T47D (cell line): ENCODE measurements around the gene BTBD9.

Experiments used
- DNase-seq, 2 experiments: peaks; one replicate each; pipeline versions ENCODE4 v3.0.0 to v3.0.0-alpha.2; 2011 to 2012; ENCODE audit warnings: low read depth in 1 of 2, low spot score in 1 of 2
- JUND ChIP-seq: IDR thresholded peaks from 2 replicates; pipeline ENCODE4 v1.6.1; 2012; ENCODE audit warnings: low read depth
- in situ Hi-C: cut with HindIII; loops from 2 replicates; pipeline ENCODE4 v1.10.0; 2016; ENCODE audit warnings: low sequenced_read_pairs, low pct_unique_long_range_greater_than_20kb

The BTBD9 gene

DNA sequence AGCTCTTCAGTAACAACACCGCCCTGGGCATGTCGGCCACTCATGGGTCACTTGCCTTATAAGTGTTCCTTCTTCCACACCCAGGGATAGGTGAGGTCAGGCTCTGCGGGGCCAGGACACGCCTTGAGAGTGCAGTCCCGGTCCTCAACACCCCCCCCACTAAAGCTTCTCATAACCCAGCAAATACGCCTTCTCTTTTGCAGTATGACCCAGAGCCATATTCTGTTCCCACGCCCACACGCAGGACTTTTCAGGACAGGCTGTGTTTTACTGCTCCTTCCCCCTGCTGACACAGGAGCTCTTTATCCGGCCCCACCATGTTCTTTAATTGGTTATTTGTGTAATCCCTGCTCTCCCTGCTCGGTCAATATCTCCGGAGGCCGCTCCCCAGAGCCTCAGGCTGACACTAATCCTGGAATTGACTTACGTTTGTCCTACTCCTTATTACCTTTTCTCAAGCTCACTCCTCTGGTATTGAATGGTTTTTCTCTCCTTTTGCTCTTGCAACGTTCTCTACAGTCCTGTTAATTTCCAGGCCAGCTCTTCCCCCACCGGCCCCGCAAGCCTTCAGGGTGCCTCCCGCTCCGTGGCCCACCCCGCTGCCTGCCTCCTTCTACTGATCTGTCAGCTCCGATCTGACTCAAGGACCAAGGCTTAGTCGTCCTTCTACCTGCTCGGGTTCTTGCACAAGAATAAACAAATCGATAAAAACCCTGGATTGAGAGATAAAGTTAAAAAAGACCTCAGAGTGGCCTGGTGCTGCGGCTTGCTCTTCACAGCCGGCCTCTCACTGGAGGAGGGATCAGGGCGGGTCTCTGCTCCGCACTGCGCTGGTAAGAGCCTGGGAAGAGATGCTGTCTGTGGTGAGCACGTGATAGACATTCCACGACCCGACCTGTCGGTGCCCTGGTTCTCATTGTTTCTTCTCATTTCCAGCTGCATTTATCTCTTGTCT lies 462.7 kb downstream of the BTBD9 start:
- DNase-seq = peak; percentile 41 to 82
- in situ Hi-C loops = no loop called here
- no peak for TF ChIP-seq JUND

DNA sequence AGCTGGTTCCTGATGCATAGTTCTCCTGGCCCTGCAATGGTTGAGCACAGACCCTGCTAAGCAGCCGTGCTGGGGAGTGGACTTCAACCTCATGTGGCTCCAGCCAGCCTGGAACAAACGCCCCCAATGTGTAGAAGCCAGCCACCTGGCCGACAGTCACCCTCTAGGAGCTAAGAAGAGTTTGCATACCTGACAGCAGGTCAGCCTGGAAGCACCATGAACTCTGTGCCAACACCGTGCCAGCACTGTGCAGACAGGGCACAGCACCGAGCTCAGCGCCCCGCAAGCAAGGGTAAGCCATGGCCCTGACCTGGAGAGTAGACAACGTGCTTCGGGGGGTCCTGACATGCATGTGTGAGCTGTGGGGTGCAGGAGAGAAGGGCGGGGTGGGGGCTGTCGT lies 463.9 kb downstream of the BTBD9 start:
- in situ Hi-C loops = no loop called here
- no peak for TF ChIP-seq JUND
- DNase-seq = no peak

DNA sequence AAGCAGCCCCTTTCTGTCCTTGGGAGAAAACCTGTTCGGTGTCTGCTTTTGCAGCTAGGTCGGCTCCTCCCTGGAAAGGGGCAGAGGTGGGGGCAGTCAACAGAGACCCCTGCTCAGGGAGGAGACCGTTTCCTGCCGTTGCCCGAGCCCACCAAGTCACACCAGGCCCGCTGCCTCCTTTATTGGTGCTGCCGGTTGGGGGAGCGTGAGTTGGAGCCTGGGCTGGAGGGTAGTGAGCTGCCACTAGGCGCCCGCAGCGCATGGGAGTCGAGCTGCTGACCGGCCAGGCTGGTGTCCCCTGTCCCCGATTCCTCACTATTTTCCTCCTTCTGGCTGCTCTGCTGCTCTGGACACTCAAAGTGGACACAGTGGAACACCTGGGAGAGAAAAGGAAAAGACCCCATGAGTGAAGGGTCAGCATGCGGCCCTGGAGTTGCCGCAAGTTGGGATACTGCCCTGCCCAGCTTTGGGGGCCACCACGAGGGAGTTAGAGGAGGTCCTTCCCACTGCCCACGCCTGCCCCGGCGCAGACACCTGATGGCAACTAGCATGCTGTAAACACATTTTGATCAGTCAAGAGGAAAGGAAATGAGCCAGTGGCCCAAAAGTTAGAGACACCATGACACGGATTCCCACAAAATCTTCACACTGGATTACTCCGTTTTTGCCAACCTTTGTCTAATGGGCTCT lies 464.8 kb downstream of the BTBD9 start:
- TF ChIP-seq JUND = no peak
- no peak for DNase-seq
- in situ Hi-C loops = no loop called here

DNA sequence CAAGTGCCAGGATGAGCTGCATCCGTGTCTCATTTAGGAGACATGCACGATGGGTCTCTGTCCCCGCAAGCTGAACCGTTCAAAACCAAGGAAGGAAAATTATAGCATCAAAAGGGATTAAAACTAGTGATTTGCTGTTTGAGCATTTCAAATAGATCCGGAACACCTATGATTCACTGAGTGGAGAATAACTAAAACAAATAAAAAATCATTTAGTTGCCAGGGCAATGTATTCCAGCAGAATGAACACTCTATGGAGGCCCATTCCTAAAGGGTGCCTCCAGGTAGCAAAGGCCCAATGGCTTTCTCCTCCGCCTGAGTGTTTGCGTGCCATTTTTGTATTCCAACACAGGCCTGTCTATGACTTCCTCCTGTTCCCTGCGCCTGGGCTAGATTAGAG lies 465.4 kb downstream of the BTBD9 start:
- DNase-seq = no peak
- in situ Hi-C loops = no loop called here
- no peak for TF ChIP-seq JUND

DNA sequence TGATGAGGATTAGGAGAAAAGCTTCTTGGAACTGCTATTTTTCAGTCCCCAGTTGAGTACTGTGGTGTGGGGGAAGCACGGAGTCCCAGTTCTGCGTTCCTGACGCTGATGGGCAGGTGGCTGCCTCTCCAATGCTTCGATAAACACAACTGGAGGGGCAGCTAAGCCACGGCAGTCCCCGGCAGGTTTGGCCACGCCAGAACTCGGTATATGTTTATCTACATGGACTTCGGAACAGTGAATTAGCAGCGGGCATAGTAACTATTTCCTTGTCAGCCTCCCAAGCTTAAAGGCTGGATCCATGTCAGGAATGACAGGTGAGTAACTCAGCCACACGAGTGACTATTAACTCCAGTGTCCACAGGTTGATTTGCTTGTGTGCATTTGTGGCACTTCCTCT lies 465.8 kb downstream of the BTBD9 start:
- TF ChIP-seq JUND = no peak
- in situ Hi-C loops = no loop called here
- no peak for DNase-seq

DNA sequence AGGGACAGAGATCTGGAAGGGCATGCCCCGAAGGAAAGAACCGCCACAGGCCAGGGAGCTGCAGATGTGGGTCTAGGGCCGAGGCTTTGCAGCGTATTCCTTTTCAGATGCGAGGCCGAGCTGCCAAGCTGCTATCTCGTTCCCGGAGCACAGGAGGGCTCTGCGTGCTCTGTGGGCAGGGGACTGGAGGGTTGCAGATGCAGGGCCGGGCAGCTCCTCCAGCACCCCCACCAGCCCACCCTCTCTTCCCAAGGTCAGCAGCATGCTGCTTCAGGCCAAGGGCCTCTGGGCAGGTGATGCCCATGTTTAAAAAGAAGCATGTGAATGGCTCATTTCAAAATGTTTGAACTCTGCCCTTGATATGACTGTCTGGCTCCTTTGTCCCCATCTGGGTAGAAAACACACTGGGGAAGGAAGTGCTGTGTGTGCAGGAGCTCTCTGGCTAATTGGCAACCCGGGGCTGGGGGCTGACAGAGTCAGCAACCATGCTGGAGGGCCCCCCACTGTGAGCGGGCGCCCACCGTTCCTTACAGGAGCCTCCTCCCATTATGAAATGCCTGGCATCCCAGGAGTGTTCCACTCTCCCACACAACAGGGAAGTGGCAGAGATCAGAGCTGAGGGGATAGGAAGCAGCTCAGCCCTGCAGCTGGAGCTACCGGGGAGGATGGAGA lies 466.9 kb downstream of the BTBD9 start:
- in situ Hi-C loops = no loop called here
- no peak for TF ChIP-seq JUND
- DNase-seq = no peak

DNA sequence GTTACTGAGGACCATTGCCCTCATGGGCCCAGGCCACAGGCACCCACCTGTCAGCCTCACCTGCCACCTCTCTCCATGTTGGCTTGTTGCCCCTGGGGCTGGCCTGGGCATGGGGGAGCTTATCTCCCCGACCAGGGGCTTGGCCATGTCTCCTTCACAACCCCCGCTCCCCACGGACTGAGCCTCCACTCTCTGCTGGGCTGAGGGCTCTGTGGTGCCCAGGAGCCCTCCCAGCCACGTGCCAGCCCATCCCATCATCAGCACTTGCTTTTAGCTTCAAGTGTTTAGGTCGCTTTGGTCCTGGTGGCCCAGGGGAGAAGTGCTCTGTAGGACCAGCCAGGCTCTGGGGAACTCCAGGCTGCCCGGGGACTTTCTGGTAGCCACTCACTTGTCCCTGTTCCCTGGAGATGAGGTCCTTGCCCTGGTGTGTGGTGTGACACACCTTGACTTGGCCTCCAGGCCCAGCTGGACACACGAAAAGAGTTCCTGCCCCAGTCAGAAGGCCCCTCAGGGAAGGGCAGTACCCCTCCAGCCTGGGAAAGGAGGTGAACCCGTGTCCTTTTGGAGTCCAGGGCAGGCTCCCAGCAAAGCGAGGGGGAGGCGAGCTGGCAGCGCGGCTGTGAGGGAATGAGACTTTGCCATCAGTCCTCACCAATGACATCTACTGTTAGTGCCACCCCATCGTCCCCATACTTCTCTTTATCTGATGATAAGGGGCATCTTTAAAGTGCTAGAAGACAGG lies 467.6 kb downstream of the BTBD9 start:
- in situ Hi-C loops = no loop called here
- DNase-seq = no peak
- no peak for TF ChIP-seq JUND

DNA sequence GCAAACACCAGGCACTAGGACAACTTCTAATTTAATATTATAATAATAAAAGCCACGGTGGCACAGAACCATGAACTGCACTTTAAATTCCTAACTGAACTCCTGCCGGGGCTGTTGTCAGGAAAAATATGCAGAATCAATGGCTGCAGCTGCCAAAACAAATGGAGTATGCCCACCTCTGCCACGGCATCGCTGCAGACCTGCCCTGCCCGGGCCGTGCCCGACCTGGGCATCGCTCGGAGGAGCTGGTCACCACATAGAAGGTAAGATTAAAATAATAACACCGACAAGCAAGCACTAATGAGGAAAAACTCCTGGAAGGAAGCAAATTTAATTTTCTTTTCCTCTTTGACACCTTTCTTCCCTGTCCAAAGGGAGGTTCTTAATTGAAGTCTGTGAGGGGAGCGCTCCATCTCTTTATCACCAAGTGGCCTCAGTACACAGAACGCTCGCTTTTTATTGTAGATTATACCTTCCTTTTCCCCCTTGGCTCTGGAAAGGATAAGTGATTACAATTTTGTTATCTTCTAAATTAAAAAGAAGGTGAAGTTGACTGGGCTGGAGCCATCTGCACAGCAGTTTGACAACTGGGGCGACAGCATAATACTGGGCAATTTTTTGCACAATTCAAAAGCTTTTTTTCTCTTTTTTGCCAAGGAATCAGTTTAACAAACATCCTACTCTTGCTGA lies 468.9 kb downstream of the BTBD9 start:
- TF ChIP-seq JUND = no peak
- no peak for DNase-seq
- in situ Hi-C loops = no loop called here

DNA sequence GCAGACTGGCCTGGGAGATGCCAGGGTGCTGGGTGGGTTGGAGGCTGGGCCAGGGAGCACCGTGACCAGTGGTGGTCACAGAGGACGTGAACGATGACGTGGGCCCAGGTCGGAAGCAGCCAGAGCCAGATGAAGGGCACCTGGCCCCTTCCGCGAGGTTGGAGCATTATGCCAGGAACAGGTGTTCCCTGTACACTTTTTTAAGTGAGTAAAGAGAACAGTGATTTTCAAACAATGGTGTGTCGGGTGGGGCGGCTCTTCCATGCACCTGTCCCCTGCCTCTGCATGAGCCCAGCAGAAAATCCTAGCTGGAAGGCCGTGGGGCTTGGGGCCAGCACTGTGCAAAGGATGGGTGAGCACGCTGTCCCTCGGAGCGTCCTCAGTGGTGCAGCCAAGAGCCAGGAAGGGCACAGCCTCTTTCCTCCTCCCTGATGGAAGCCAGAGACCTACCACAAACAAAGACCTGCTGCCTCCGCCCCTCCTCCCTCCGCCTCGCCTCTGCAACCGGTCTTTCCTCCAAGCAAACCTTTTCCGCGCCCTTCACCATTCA lies 469.7 kb downstream of the BTBD9 start:
- no peak for DNase-seq
- no peak for TF ChIP-seq JUND

DNA sequence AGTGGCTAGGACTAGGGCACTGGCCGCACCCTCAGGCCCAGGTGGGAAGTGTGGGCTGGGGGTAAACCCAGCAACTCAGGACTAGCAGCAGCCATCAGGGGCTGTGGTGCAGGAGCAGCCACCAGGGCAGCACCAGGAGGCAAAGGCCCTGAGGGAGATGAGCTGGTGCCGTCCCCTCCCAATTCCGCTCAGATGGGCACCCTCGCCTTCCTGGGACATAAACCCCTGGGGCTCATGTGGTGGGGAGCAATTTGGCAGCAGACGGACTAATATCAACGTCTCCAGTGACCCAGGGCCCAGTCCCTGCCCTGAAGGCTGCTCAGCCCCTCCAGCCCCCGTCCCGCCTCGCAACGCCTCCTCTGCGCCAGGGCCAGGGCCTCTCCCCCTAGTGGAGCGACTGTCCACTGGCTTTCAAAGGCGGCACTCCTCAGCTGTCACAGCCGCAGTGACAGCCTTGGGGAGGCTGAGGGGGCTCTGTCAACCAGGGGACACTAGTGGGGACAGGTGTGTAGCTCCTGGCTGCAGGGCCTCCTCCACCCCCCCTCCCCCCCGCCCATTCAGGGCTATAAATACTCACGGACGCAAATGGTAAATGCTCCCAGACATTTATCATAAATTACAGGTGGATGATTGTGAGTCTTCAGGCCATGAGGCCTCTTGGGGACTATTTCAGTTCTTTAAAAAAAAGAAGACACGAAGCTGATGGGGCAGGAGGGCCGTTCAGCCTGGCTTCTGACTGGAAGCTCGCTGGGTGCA lies 470.3 kb downstream of the BTBD9 start:
- in situ Hi-C loops = no loop called here
- no peak for DNase-seq

More for the DNA sequence above, 469.7 kb downstream of the BTBD9 start:
- in situ Hi-C loops = no loop called here

DNA sequence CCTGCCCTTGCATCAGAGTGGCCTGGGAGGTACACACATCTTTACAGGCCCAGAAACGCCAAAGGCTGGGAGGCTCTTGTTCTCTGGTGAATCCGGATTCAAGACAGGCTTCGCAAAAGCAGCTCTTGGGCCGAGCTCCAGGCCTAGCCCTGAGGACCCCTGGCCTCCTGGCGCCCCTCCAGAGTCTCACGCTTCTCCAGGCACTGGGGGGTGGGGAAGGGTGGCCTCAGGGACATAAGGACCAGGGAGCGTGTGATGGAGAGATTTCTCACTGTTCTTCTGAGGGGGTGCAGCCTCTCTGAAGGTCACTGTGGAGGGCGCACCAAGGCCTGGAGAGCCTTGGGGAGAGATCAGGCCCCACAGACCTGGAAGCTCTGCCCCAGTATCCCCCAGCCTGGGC lies 471.0 kb downstream of the BTBD9 start:
- no peak for TF ChIP-seq JUND
- no peak for DNase-seq
- in situ Hi-C loops = no loop called here

More for the DNA sequence above, 470.3 kb downstream of the BTBD9 start:
- no peak for TF ChIP-seq JUND
